ENCODE results near the gene PHF21A. TPM values are rescaled to one million over a fixed set of nuclear protein-coding genes. Genes with fewer than 3 reads are reported as not detected.

The PHF21A gene
- total and polyA plus RNA-seq, 2 experiments from 2014 or later: 24.6 to 30.4 TPM

DNA sequence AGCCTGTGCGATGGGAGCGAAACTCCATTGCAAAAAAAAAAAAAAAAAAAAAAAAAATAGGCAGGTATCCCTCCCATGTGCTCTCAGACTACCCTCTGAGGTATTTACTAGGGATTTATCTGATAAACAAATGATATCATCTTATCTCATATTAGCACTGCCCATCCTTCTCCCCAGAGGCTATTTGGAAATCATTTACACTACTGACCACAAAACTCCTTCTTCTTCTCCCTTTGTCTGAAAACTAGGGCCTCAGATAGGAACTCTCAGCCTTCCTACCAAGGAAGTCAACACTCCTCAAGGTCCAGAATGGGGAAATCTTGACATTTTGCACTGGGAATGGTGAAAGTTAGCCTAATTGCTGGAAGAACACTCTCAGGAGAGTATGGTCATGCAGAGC, 152.4 kb downstream of the PHF21A start:
- Histone ChIP-seq H3K27me3 (no peaks in the 10 kb centered on the region), H3K9me2 (replicated peaks; ENCODE audit: insufficient read depth) (no peaks in the 10 kb centered on the region), H3K4me2 (no peak overlapping the region), H3K36me3 (replicated peaks; ENCODE audit: insufficient read depth, low read depth) (no peaks in the 10 kb centered on the region), H3K79me2 (no peaks in the 10 kb centered on the region), H2AFZ (no peak overlapping the region), H3K27ac (no peak overlapping the region), H3K4me3 (no peak overlapping the region), H3K4me1 (ENCODE audit: insufficient read depth) (no peaks in the 10 kb centered on the region), H4K20me1 (ENCODE audit: insufficient read depth, poor library complexity, severe bottlenecking) (no peaks in the 10 kb centered on the region), H3K9me3 (ENCODE audit: low read depth) (no peaks in the 10 kb centered on the region)
- TF ChIP-seq, protein P1, sequence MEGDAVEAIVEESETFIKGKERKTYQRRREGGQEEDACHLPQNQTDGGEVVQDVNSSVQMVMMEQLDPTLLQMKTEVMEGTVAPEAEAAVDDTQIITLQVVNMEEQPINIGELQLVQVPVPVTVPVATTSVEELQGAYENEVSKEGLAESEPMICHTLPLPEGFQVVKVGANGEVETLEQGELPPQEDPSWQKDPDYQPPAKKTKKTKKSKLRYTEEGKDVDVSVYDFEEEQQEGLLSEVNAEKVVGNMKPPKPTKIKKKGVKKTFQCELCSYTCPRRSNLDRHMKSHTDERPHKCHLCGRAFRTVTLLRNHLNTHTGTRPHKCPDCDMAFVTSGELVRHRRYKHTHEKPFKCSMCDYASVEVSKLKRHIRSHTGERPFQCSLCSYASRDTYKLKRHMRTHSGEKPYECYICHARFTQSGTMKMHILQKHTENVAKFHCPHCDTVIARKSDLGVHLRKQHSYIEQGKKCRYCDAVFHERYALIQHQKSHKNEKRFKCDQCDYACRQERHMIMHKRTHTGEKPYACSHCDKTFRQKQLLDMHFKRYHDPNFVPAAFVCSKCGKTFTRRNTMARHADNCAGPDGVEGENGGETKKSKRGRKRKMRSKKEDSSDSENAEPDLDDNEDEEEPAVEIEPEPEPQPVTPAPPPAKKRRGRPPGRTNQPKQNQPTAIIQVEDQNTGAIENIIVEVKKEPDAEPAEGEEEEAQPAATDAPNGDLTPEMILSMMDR (IDR thresholded peaks at IDR 0.05; ENCODE audit: poor library complexity): no peak
- no peak for TF ChIP-seq EZH2 (IDR thresholded peaks at IDR 0.05; ENCODE audit: borderline replicate concordance)
- TF ChIP-seq EZH2phosphoT487 (IDR thresholded peaks at IDR 0.05; ENCODE audit: low read depth, severe bottlenecking, unreplicated experiment): no peak
- DNase-seq (ENCODE audit: low spot score): no peak
- WGBS (ENCODE audit: low lambda C conversion rate, missing lambda C conversion rate): 90% methylated on average over 2 of the region's 2 CpGs

DNA sequence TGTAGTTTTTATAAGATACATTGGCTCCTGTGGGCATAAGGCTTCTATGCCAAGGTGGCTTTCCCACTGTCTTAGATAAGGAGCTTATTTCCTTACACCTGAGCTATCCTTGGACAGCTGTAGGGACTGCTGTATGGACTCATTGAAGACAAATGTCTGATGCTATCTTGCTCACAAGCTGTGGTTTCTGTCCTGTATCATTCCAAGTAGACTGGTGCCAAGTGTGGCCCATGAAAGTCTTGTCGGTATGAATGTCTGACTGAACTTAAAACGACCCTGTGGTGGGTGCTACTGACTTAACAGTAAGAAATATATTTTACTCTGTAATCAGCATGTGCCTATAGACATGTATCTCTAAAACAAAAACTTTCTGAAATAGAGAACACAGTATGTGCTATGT, 153.7 kb downstream of the PHF21A start:
- Histone ChIP-seq H4K20me1 (ENCODE audit: insufficient read depth, poor library complexity, severe bottlenecking) (no peaks in the 10 kb centered on the region), H3K9me2 (replicated peaks; ENCODE audit: insufficient read depth) (no peaks in the 10 kb centered on the region), H3K9me3 (ENCODE audit: low read depth) (no peaks in the 10 kb centered on the region), H3K4me1 (ENCODE audit: insufficient read depth) (no peaks in the 10 kb centered on the region), H2AFZ (no peak overlapping the region), H3K27me3 (no peaks in the 10 kb centered on the region), H3K79me2 (no peaks in the 10 kb centered on the region), H3K4me2 (no peak overlapping the region), H3K27ac (no peak overlapping the region), H3K4me3 (no peak overlapping the region), H3K36me3 (replicated peaks; ENCODE audit: insufficient read depth, low read depth) (no peaks in the 10 kb centered on the region)
- no peak for DNase-seq (ENCODE audit: low spot score)
- TF ChIP-seq EZH2phosphoT487 (IDR thresholded peaks at IDR 0.05; ENCODE audit: low read depth, severe bottlenecking, unreplicated experiment) (no peak), EZH2 (IDR thresholded peaks at IDR 0.05; ENCODE audit: borderline replicate concordance) (no peak)
- TF ChIP-seq, protein P1 (IDR thresholded peaks at IDR 0.05; ENCODE audit: poor library complexity): no peak
- 81% methylated on average over 2 of the region's 2 CpGs for WGBS (ENCODE audit: low lambda C conversion rate, missing lambda C conversion rate)

DNA sequence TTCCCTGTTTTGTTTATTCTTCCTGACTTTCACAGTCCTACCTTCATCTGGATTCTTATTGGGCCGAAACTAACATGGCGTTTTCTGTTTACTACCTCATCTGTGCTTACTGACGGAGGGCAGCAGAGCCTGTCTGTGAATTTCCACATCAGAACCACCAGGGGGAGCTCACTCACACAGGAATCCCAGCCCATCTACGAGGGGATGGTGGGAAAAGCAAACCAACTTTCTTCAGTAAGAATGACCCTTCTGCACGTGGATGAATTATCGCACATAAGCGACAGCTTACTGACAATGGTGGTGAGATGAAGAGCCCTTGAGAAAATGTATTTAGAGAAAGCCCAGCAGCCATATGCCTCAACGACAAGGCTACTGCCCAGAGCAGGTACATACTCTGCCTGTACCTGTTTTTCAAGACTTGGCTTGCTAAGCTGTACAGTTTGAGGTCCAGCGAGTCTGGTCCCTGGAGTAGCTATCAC, 156.3 kb downstream of the PHF21A start:
- Histone ChIP-seq H3K4me2 (no peak overlapping the region), H3K27ac (no peak overlapping the region), H3K4me3 (no peak overlapping the region), H4K20me1 (ENCODE audit: insufficient read depth, poor library complexity, severe bottlenecking) (no peaks in the 10 kb centered on the region), H3K9me2 (replicated peaks; ENCODE audit: insufficient read depth) (no peaks in the 10 kb centered on the region), H3K27me3 (no peaks in the 10 kb centered on the region), H3K9me3 (ENCODE audit: low read depth) (no peaks in the 10 kb centered on the region), H3K4me1 (ENCODE audit: insufficient read depth) (no peaks in the 10 kb centered on the region), H2AFZ (no peak overlapping the region), H3K79me2 (no peaks in the 10 kb centered on the region), H3K36me3 (replicated peaks; ENCODE audit: insufficient read depth, low read depth) (no peaks in the 10 kb centered on the region)
- TF ChIP-seq EZH2phosphoT487 (IDR thresholded peaks at IDR 0.05; ENCODE audit: low read depth, severe bottlenecking, unreplicated experiment) (no peak), EZH2 (IDR thresholded peaks at IDR 0.05; ENCODE audit: borderline replicate concordance) (no peak)
- TF ChIP-seq, protein P1 (IDR thresholded peaks at IDR 0.05; ENCODE audit: poor library complexity): peak; percentile 92
- peak; percentile 87 for DNase-seq (ENCODE audit: low spot score)
- WGBS (ENCODE audit: low lambda C conversion rate, missing lambda C conversion rate): 31% methylated on average over 9 of the region's 9 CpGs
